Keratinocyte (primary cell): ENCODE results near the gene MGAT5. TPM values are rescaled to one million over a fixed set of nuclear protein-coding genes. Genes with fewer than 3 reads are reported as not detected.

Experiments used
- DNase-seq: peaks from one replicate; pipeline ENCODE4 v3.0.0-alpha.2; 2011; ENCODE audit warnings: low read depth, missing footprints, low spot score
- FAIRE-seq: peaks from 2 replicates; lab custom pipeline; 2011; peaks lifted over from hg19 to GRCh38; lab: Jason Lieb, UNC
- H2AFZ ChIP-seq: 2 replicates; pipeline ENCODE4 v1.6.0; 2012; ENCODE audit warnings: low read length, control low read depth, inconsistent platforms; ENCODE audit not compliant: control insufficient read depth
- H3K27ac ChIP-seq: 2 replicates; pipeline ENCODE4 v1.5.1; 2011; ENCODE audit warnings: low read length; ENCODE audit not compliant: control insufficient read depth, insufficient read depth
- H3K27me3 ChIP-seq: 3 replicates; pipeline ENCODE4 v1.6.0; 2011; ENCODE audit warnings: low read length; ENCODE audit not compliant: control insufficient read depth, insufficient read depth; ENCODE audit errors: extremely low read depth
- H3K36me3 ChIP-seq, 2 experiments: 2 replicates in 1 of 2; 3 replicates in 1 of 2; pipeline ENCODE4 v1.5.1; 2011; ENCODE audit warnings: low read length in 2 of 2, mild to moderate bottlenecking in 1 of 2; ENCODE audit not compliant: control insufficient read depth in 2 of 2, insufficient read depth in 2 of 2; ENCODE audit errors: extremely low read depth in 1 of 2
- H3K4me1 ChIP-seq: 3 replicates; pipeline ENCODE4 v1.5.1; 2011; ENCODE audit warnings: low read length; ENCODE audit not compliant: control insufficient read depth, insufficient read depth; ENCODE audit errors: extremely low read depth
- H3K4me2 ChIP-seq: 3 replicates; pipeline ENCODE4 v1.6.0; 2011; ENCODE audit warnings: low read depth, low read length; ENCODE audit not compliant: control insufficient read depth, insufficient read depth; ENCODE audit errors: extremely low read depth
- H3K4me3 ChIP-seq, 3 experiments: fragments of 200-600 bp in 1 of 3; sonication (generic) in 1 of 3; 2 replicates in 2 of 3; 3 replicates in 1 of 3; pipeline ENCODE4 v1.5.1; 2011 to 2016; ENCODE audit warnings: low read length in 3 of 3, mild to moderate bottlenecking in 3 of 3, control low read depth in 2 of 3, inconsistent platforms in 1 of 3, low read depth in 1 of 3, mixed read lengths in 1 of 3, mixed run types in 1 of 3, moderate library complexity in 1 of 3; ENCODE audit not compliant: control insufficient read depth in 2 of 3, insufficient read depth in 2 of 3; ENCODE audit errors: extremely low read depth in 1 of 3
- H3K79me2 ChIP-seq: 2 replicates; pipeline ENCODE4 v1.6.0; 2012; ENCODE audit warnings: low read length; ENCODE audit not compliant: control insufficient read depth, insufficient read depth
- H3K9ac ChIP-seq: 3 replicates; pipeline ENCODE4 v1.6.0; 2011; ENCODE audit warnings: low read length; ENCODE audit not compliant: control insufficient read depth, insufficient read depth; ENCODE audit errors: extremely low read depth
- H3K9me1 ChIP-seq: 3 replicates; pipeline ENCODE4 v1.6.0; 2011; ENCODE audit warnings: low read length; ENCODE audit not compliant: control insufficient read depth, insufficient read depth; ENCODE audit errors: extremely low read depth
- H3K9me3 ChIP-seq: 2 replicates; pipeline ENCODE4 v1.5.1; 2012; ENCODE audit warnings: low read depth, low read length; ENCODE audit not compliant: control insufficient read depth
- H4K20me1 ChIP-seq: 3 replicates; pipeline ENCODE4 v1.6.0; 2011; ENCODE audit warnings: low read length; ENCODE audit not compliant: control insufficient read depth, insufficient read depth; ENCODE audit errors: extremely low read depth
- EZH2 ChIP-seq: IDR thresholded peaks from one replicate; pipeline ENCODE4 v1.6.1; 2012; ENCODE audit warnings: inconsistent platforms, mild to moderate bottlenecking, low read length, moderate library complexity
- dilution Hi-C: fragments of 300-500 bp; cut with MboI; formaldehyde crosslinking; loops from one replicate; pipeline ENCODE4 v1.7.0; 2020; ENCODE audit warnings: low sequenced_read_pairs; ENCODE audit not compliant: extremely low pct_ligation_motif_present
- polyA plus RNA-seq, 5 experiments: library from polyadenylated mRNA; depleted of rRNA in 3 of 5; stranded (reverse) in 3 of 5; stranded (forward) in 1 of 5; unstranded in 1 of 5; fragments of >200 nt; gene quantifications; 1 replicate in 1 of 5; 2 replicates in 3 of 5; 3 replicates in 1 of 5; pipeline versions ENCODE4 v1.2.1 to v1.2.3, GENCODE V29; 2011 to 2012; ENCODE audit warnings: missing spikeins in 2 of 5, low read depth in 1 of 5, low replicate concordance in 1 of 5
- TF ChIP-seq, protein P1 (sequence below), 3 experiments: IDR thresholded peaks in 1 of 3; conservative IDR thresholded peaks in 1 of 3; optimal IDR thresholded peaks in 1 of 3; 2 replicates in 2 of 3; 3 replicates in 1 of 3; pipeline versions ENCODE3 to v1.5.1; 2011; ENCODE audit warnings: low read length in 3 of 3, mild to moderate bottlenecking in 3 of 3, moderate library complexity in 2 of 3, control low read depth in 1 of 3, inconsistent platforms in 1 of 3; ENCODE audit not compliant: insufficient read depth in 2 of 3; ENCODE audit errors: extremely low read depth in 1 of 3

The MGAT5 gene
- polyA plus RNA-seq, 1 donor (not counting 4 experiments of a cell fraction or from before 2014, with no cell fraction given), result 23.0 TPM

DNA sequence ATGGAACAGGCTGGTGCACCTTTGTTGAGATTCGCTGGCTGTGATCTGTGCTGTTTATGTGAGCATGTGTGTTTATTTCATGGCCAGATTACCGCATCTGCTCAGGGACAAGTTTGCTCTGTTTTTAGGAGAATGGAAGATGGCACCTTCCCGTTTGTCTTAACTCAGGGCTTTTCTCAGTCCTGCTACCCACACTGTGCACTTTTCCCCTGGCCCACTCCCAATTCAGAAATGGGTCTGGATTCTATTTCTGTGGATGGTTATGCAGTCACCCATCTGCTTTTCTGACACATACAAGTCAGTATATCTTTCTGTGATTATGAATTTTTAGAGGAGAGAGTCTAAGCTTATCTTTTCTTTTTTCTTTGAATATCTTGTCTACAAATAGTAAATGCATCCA lies 15.4 kb downstream of the MGAT5 start:
- no peaks in the 10 kb centered on the region for H3K9me1 ChIP-seq
- peaks cover 7% of the 10 kb centered on the region in 2 experiments for H3K36me3 ChIP-seq
- no peak overlapping the region for H3K4me3 ChIP-seq
- H3K27ac ChIP-seq, result no peak overlapping the region
- H3K4me1 ChIP-seq, result no peaks in the 10 kb centered on the region
- dilution Hi-C loops, result no loop called here
- H3K9me3 ChIP-seq, result no peaks in the 10 kb centered on the region
- no peak overlapping the region for H3K4me2 ChIP-seq
- H3K79me2 ChIP-seq, result no peaks in the 10 kb centered on the region
- TF ChIP-seq EZH2, result no peak
- TF ChIP-seq, protein P1, sequence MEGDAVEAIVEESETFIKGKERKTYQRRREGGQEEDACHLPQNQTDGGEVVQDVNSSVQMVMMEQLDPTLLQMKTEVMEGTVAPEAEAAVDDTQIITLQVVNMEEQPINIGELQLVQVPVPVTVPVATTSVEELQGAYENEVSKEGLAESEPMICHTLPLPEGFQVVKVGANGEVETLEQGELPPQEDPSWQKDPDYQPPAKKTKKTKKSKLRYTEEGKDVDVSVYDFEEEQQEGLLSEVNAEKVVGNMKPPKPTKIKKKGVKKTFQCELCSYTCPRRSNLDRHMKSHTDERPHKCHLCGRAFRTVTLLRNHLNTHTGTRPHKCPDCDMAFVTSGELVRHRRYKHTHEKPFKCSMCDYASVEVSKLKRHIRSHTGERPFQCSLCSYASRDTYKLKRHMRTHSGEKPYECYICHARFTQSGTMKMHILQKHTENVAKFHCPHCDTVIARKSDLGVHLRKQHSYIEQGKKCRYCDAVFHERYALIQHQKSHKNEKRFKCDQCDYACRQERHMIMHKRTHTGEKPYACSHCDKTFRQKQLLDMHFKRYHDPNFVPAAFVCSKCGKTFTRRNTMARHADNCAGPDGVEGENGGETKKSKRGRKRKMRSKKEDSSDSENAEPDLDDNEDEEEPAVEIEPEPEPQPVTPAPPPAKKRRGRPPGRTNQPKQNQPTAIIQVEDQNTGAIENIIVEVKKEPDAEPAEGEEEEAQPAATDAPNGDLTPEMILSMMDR (optimal IDR thresholded peaks at IDR 0.05 in 1 of 3, IDR thresholded peaks at IDR 0.05 in 1 of 3, conservative IDR thresholded peaks at IDR 0.05 in 1 of 3; ENCODE audit: extremely low read depth in 1 of 3, insufficient read depth in 2 of 3, low read length in 3 of 3), result no peak
- H3K27me3 ChIP-seq, result no peaks in the 10 kb centered on the region
- no peak for FAIRE-seq
- H4K20me1 ChIP-seq, result no peaks in the 10 kb centered on the region
- no peak overlapping the region for H2AFZ ChIP-seq
- no peak overlapping the region for H3K9ac ChIP-seq
- no peak for DNase-seq

DNA sequence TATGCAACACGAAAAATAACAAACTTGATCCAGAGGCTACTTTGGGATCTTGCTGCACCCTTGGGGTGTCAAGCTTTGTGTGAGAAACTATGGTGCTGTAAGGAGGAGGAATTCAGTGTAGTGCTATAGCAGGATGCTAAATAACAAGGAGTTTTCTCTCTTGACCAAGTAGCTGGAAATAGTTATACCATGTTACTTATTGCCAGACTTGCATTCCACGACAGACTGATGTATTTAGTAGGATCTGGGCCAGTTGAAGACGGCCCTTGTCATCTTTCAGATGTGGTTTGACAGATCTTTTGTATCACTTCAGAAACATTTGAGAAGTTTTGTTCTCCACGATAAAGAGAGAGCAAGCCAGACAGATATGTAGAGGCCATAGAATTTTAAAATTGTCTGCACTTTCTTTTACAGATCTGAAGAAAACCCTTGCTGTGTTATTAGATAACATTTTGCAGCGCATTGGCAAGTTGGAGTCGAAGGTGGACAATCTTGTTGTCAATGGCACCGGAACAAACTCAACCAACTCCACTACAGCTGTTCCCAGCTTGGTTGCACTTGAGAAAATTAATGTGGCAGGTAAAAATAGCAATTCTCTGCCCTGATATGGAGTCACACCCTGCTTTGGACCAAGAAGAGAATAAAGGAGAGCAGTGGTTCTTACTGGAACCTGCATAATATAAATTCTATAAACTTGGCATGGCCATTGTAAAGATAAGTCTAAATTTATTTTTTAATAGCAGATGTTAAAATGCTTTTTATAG lies 16.3 kb downstream of the MGAT5 start:
- no peak for DNase-seq
- no peaks in the 10 kb centered on the region for H3K9me3 ChIP-seq
- no peak overlapping the region for H3K27ac ChIP-seq
- no peak overlapping the region for H3K4me2 ChIP-seq
- no peaks in the 10 kb centered on the region for H3K79me2 ChIP-seq
- no peak overlapping the region for H2AFZ ChIP-seq
- no peak for FAIRE-seq
- H3K4me1 ChIP-seq, result no peaks in the 10 kb centered on the region
- peaks cover 5 to 7% of the 10 kb centered on the region in 2 experiments for H3K36me3 ChIP-seq
- no peaks in the 10 kb centered on the region for H3K27me3 ChIP-seq
- no peaks in the 10 kb centered on the region for H3K9me1 ChIP-seq
- dilution Hi-C loops, result no loop called here
- H3K4me3 ChIP-seq, result no peak overlapping the region
- TF ChIP-seq, protein P1 (optimal IDR thresholded peaks at IDR 0.05 in 1 of 3, IDR thresholded peaks at IDR 0.05 in 1 of 3, conservative IDR thresholded peaks at IDR 0.05 in 1 of 3; ENCODE audit: extremely low read depth in 1 of 3, insufficient read depth in 2 of 3, low read length in 3 of 3), result no peak
- TF ChIP-seq EZH2, result no peak
- H4K20me1 ChIP-seq, result no peaks in the 10 kb centered on the region
- no peak overlapping the region for H3K9ac ChIP-seq
